Endodermal cell (in vitro differentiated cells): ENCODE results near the gene AKT3. TPM values are rescaled to one million over a fixed set of nuclear protein-coding genes. Genes with fewer than 3 reads are reported as not detected.

ENCODE experiments used
- DNase-seq: peaks from one replicate; pipeline ENCODE4 v3.0.0-alpha.2; 2017
- H3K27ac ChIP-seq: 2 replicates; pipeline ENCODE4 v1.5.1; 2013; ENCODE audit warnings: mild to moderate bottlenecking, low read depth, low read length, moderate library complexity
- H3K27me3 ChIP-seq: 2 replicates; pipeline ENCODE4 v1.6.1; 2013; ENCODE audit warnings: mild to moderate bottlenecking, low read length, moderate library complexity; ENCODE audit not compliant: insufficient read depth, control insufficient read depth, poor library complexity, severe bottlenecking
- H3K36me3 ChIP-seq: 2 replicates; pipeline ENCODE4 v1.7.0; 2013; ENCODE audit warnings: mild to moderate bottlenecking, low read length, moderate library complexity; ENCODE audit not compliant: control insufficient read depth, insufficient read depth
- H3K4me1 ChIP-seq: one replicate; pipeline ENCODE4 v1.7.0; 2013; ENCODE audit warnings: low read length; ENCODE audit not compliant: control insufficient read depth, insufficient read depth
- H3K4me3 ChIP-seq: 2 replicates; pipeline ENCODE4 v1.5.1; 2013; ENCODE audit warnings: mild to moderate bottlenecking, low read length, moderate library complexity
- H3K9ac ChIP-seq: 2 replicates; pipeline ENCODE4 v1.6.1; 2013; ENCODE audit warnings: mild to moderate bottlenecking, low read length, moderate library complexity; ENCODE audit not compliant: poor library complexity, severe bottlenecking; ENCODE audit errors: extremely low read depth
- H3K9me3 ChIP-seq: 2 replicates; pipeline ENCODE4 v1.6.1; 2013; ENCODE audit warnings: mild to moderate bottlenecking, low read length, moderate library complexity; ENCODE audit not compliant: control insufficient read depth
- H3K27ac Mint-ChIP-seq: 2 replicates; pipeline ENCODE4 v1.8.0; 2020; ENCODE audit warnings: mixed read lengths
- H3K27me3 Mint-ChIP-seq: 2 replicates; pipeline ENCODE4 v1.8.0; 2021; ENCODE audit warnings: mild to moderate bottlenecking, mixed read lengths; ENCODE audit not compliant: insufficient read depth
- H3K36me3 Mint-ChIP-seq: 2 replicates; pipeline ENCODE4 v1.8.0; 2020; ENCODE audit warnings: low read depth, mixed read lengths
- H3K4me1 Mint-ChIP-seq: 2 replicates; pipeline ENCODE4 v1.8.0; 2020; ENCODE audit warnings: mixed read lengths
- H3K4me3 Mint-ChIP-seq: 2 replicates; pipeline ENCODE4 v1.8.0; 2020; ENCODE audit warnings: mild to moderate bottlenecking, moderate library complexity, mixed read lengths
- H3K9me3 Mint-ChIP-seq: 2 replicates; pipeline ENCODE4 v1.8.0; 2020; ENCODE audit warnings: mild to moderate bottlenecking, mixed read lengths
- CTCF ChIP-seq: fragments of 200-600 bp; sonication (generic); conservative IDR thresholded peaks from 2 replicates; pipeline ENCODE4 v1.5.0; 2021; ENCODE audit warnings: antibody characterized with exemption, mild to moderate bottlenecking
- WGBS, 2 experiments: methylation state at CpG; one replicate each; pipeline versions ENCODE4 v1.1.5 to v1.1.7; 2013; ENCODE audit warnings: missing lambda C conversion rate in 2 of 2, mixed read lengths in 1 of 2; ENCODE audit not compliant: insufficient coverage in 1 of 2, insufficient read length in 1 of 2; 5-methylcytosine and 5-hydroxymethylcytosine counted together
- total RNA-seq, 2 donors: library from RNA; stranded (reverse); fragmentation: NEBNext Ultra II Directional in 1 of 2; extraction: Animal tissue kit (Norgen Biotek cat#: 25700) in 1 of 2; gene quantifications; 2 replicates in 1 of 2; 3 replicates in 1 of 2; pipeline ENCODE4 v1.2.1, GENCODE V29; 2021

AKT3 gene
- total RNA-seq, 2 donors from 2014 or later: 38.2 to 49.1 TPM

- no peak overlapping the region for H3K27ac Mint-ChIP-seq
- H3K27me3 Mint-ChIP-seq: no peaks in the 10 kb centered on the region
- Histone ChIP-seq H3K9me3 (no peaks in the 10 kb centered on the region), H3K27ac (no peak overlapping the region), H3K4me3 (no peak overlapping the region), H3K27me3 (no peaks in the 10 kb centered on the region), H3K36me3 (no peaks in the 10 kb centered on the region), H3K9ac (no peak overlapping the region), H3K4me1 (no peaks in the 10 kb centered on the region)
- DNase-seq: no peak
- H3K36me3 Mint-ChIP-seq: no peaks in the 10 kb centered on the region
- WGBS, 2 experiments: 93% methylated on average over 3 to 5 of the region's 5 CpGs
- no peak for TF ChIP-seq CTCF
- H3K4me1 Mint-ChIP-seq: peaks cover 10% of the 10 kb centered on the region
- no peak overlapping the region for H3K4me3 Mint-ChIP-seq
- peaks cover 2% of the 10 kb centered on the region for H3K9me3 Mint-ChIP-seq
Measured at GRCh38 chr1:243523766-243524165, 326.3 kb downstream of the AKT3 start.

GRCh38 chr1:243520831-243521230, 329.2 kb downstream of the AKT3 start:
- Mint-ChIP-seq H3K27ac (no peak overlapping the region), H3K4me1 (peaks cover 10% of the 10 kb centered on the region), H3K27me3 (no peaks in the 10 kb centered on the region), H3K36me3 (peaks cover 7% of the 10 kb centered on the region), H3K9me3 (peaks cover 8% of the 10 kb centered on the region), H3K4me3 (no peak overlapping the region)
- no peak for DNase-seq
- H3K4me3 ChIP-seq: no peak overlapping the region
- H3K9ac ChIP-seq: no peak overlapping the region
- H3K4me1 ChIP-seq: no peaks in the 10 kb centered on the region
- H3K27me3 ChIP-seq: no peaks in the 10 kb centered on the region
- H3K9me3 ChIP-seq: peaks cover 5% of the 10 kb centered on the region
- TF ChIP-seq CTCF: no peak
- WGBS, 2 experiments: 80% methylated on average over 1 of the region's 1 CpG; no CpG with 5 or more reads in 1 of the 2 experiments
- no peaks in the 10 kb centered on the region for H3K36me3 ChIP-seq
- H3K27ac ChIP-seq: no peak overlapping the region

GRCh38 chr1:243514927-243515326, 335.1 kb downstream of the AKT3 start:
- Mint-ChIP-seq H3K27ac (no peak overlapping the region), H3K27me3 (no peaks in the 10 kb centered on the region), H3K36me3 (peaks cover 20% of the 10 kb centered on the region), H3K4me1 (no peaks in the 10 kb centered on the region), H3K4me3 (no peak overlapping the region), H3K9me3 (peaks cover 8% of the 10 kb centered on the region)
- no peak for TF ChIP-seq CTCF
- Histone ChIP-seq H3K27ac (no peak overlapping the region), H3K9ac (no peak overlapping the region), H3K27me3 (no peaks in the 10 kb centered on the region), H3K36me3 (no peaks in the 10 kb centered on the region), H3K4me3 (no peak overlapping the region), H3K4me1 (no peaks in the 10 kb centered on the region), H3K9me3 (peaks cover 5% of the 10 kb centered on the region)
- no peak for DNase-seq
- 86% methylated on average over 1 of the region's 1 CpG; no CpG with 5 or more reads in 1 of the 2 experiments for WGBS, 2 experiments
